Neuronal stem cell (in vitro differentiated cells): ENCODE results near the gene ASCL2.
"Not testable (repeated sequence)": the region's sequence is repeated elsewhere in the genome, so short reads cannot be mapped to it uniquely, and the experiment has no call there.

Experiments used
- DNase-seq: peaks from one replicate; pipeline ENCODE4 v3.0.0-alpha.2; 2013; ENCODE audit warnings: low spot score
- H2AFZ ChIP-seq: one replicate; pipeline ENCODE4 v1.6.1; 2013; ENCODE audit warnings: mild to moderate bottlenecking, low read length, inconsistent platforms
- H2AK5ac ChIP-seq: 2 replicates; pipeline ENCODE4 v1.6.1; 2013; ENCODE audit warnings: low read depth, mild to moderate bottlenecking, inconsistent platforms, low read length, moderate library complexity, mixed read lengths
- H2BK120ac ChIP-seq: 2 replicates; pipeline ENCODE4 v1.6.1; 2013; ENCODE audit warnings: low read depth, mild to moderate bottlenecking, inconsistent platforms, low read length, moderate library complexity, mixed read lengths
- H2BK12ac ChIP-seq: one replicate; pipeline ENCODE4 v1.6.1; 2013; ENCODE audit warnings: low read length, inconsistent platforms
- H2BK15ac ChIP-seq: 2 replicates; pipeline ENCODE4 v1.6.1; 2013; ENCODE audit warnings: mild to moderate bottlenecking, low read length, inconsistent platforms, mixed read lengths
- H2BK5ac ChIP-seq: one replicate; pipeline ENCODE4 v1.6.1; 2013; ENCODE audit warnings: inconsistent platforms, mild to moderate bottlenecking, low read length, moderate library complexity
- H3K14ac ChIP-seq: one replicate; pipeline ENCODE4 v1.6.1; 2013; ENCODE audit warnings: low read length, inconsistent platforms
- H3K18ac ChIP-seq: 2 replicates; pipeline ENCODE4 v1.6.1; 2013; ENCODE audit warnings: low read length, inconsistent platforms
- H3K23ac ChIP-seq: 2 replicates; pipeline ENCODE4 v1.6.1; 2013; ENCODE audit warnings: low read depth, mild to moderate bottlenecking, mixed read lengths, low read length, inconsistent platforms; ENCODE audit not compliant: poor library complexity
- H3K27ac ChIP-seq: replicated peaks from 3 replicates; pipeline ENCODE4 v1.5.1; 2013; ENCODE audit warnings: low read length, inconsistent platforms
- H3K27me3 ChIP-seq, 3 experiments: 2 replicates each; pipeline ENCODE4 v1.6.1; 2013; ENCODE audit warnings: low read length in 3 of 3, mild to moderate bottlenecking in 2 of 3, inconsistent platforms in 1 of 3, low read depth in 1 of 3, mixed read lengths in 1 of 3, moderate library complexity in 1 of 3; ENCODE audit not compliant: control insufficient read depth in 3 of 3, insufficient read depth in 3 of 3
- H3K36me3 ChIP-seq, 2 donors: replicated peaks in 1 of 2; 2 replicates each; pipeline ENCODE4 v1.6.1; 2013; ENCODE audit warnings: low read length in 2 of 2; ENCODE audit not compliant: control insufficient read depth in 2 of 2, insufficient read depth in 2 of 2
- H3K4ac ChIP-seq: 2 replicates; pipeline ENCODE4 v1.6.1; 2013; ENCODE audit warnings: inconsistent platforms, mild to moderate bottlenecking, low read length, moderate library complexity
- H3K4me1 ChIP-seq, 2 donors: 1 replicate in 1 of 2; 2 replicates in 1 of 2; pipeline ENCODE4 v1.6.1; 2013; ENCODE audit warnings: low read length in 2 of 2, low read depth in 1 of 2; ENCODE audit not compliant: control insufficient read depth in 2 of 2, insufficient read depth in 1 of 2
- H3K4me2 ChIP-seq: one replicate; pipeline ENCODE4 v1.6.1; 2013; ENCODE audit warnings: mild to moderate bottlenecking, low read length, inconsistent platforms; ENCODE audit not compliant: insufficient read depth, poor library complexity, severe bottlenecking
- H3K4me3 ChIP-seq, 2 donors: 2 replicates each; pipeline ENCODE4 v1.5.1; 2013; ENCODE audit warnings: low read length in 2 of 2, mild to moderate bottlenecking in 2 of 2, inconsistent platforms in 1 of 2, moderate library complexity in 1 of 2
- H3K79me1 ChIP-seq: one replicate; pipeline ENCODE4 v1.6.1; 2013; ENCODE audit warnings: low read depth, mild to moderate bottlenecking, inconsistent platforms, low read length, moderate library complexity
- H3K9ac ChIP-seq: one replicate; pipeline ENCODE4 v1.6.1; 2013; ENCODE audit warnings: mild to moderate bottlenecking, low read depth, low read length, inconsistent platforms; ENCODE audit not compliant: poor library complexity
- H3K9me3 ChIP-seq, 2 donors: replicated peaks in 1 of 2; 2 replicates each; pipeline versions ENCODE3 to v1.6.1; 2013; ENCODE audit warnings: low read length in 2 of 2, mild to moderate bottlenecking in 2 of 2, inconsistent platforms in 1 of 2, low read depth in 1 of 2, mixed read lengths in 1 of 2, moderate library complexity in 1 of 2; ENCODE audit not compliant: control insufficient read depth in 2 of 2, insufficient read depth in 1 of 2
- H4K8ac ChIP-seq: one replicate; pipeline ENCODE4 v1.6.1; 2013; ENCODE audit warnings: low read depth, mild to moderate bottlenecking, inconsistent platforms, low read length, moderate library complexity
- H4K91ac ChIP-seq: one replicate; pipeline ENCODE4 v1.6.1; 2013; ENCODE audit warnings: low read length, low read depth, mild to moderate bottlenecking, inconsistent platforms; ENCODE audit not compliant: poor library complexity
- WGBS, 2 donors: extraction: QIAGEN DNeasy Blood & Tissue Kit; methylation state at CpG; one replicate each; pipeline ENCODE4 v1.1.7; 2013; ENCODE audit warnings: missing lambda C conversion rate in 2 of 2, mixed read lengths in 1 of 2; ENCODE audit not compliant: insufficient read length in 2 of 2, insufficient replicate concordance in 1 of 2; ENCODE audit errors: extremely low coverage in 2 of 2; 5-methylcytosine and 5-hydroxymethylcytosine counted together

ASCL2 gene

GRCh38 chr11:2236381-2237134, 33.8 kb downstream of the ASCL2 start:
- H3K4me2 ChIP-seq, H3K36me3 ChIP-seq, H3K23ac ChIP-seq, H2AFZ ChIP-seq, H3K14ac ChIP-seq, H4K8ac ChIP-seq, H3K9me3 ChIP-seq, H3K4me1 ChIP-seq, H2AK5ac ChIP-seq, H3K27ac ChIP-seq, H2BK120ac ChIP-seq, H4K91ac ChIP-seq, H3K9ac ChIP-seq, H2BK12ac ChIP-seq, H3K4me3 ChIP-seq, H3K27me3 ChIP-seq, DNase-seq, H2BK5ac ChIP-seq, H2BK15ac ChIP-seq, H3K79me1 ChIP-seq, H3K4ac ChIP-seq, H3K18ac ChIP-seq: not testable (repeated sequence)
- no CpG with 5 or more reads among the region's 23 CpGs for WGBS, 2 donors

GRCh38 chr11:2235588-2236326, 34.6 kb downstream of the ASCL2 start:
- Histone ChIP-seq H3K4me1 (peaks cover 0 to 10% of the 10 kb centered on the region in 2 donors), H3K9ac (no peak overlapping the region), H2AK5ac (no peak overlapping the region), H3K27me3 (peaks cover 0 to 2% (median 0%) of the 10 kb centered on the region in 3 experiments), H2BK15ac (no peak overlapping the region), H3K14ac (no peak overlapping the region), H4K91ac (no peak overlapping the region), H2AFZ (peak overlapping the region; percentile 59), H2BK12ac (no peak overlapping the region), H3K4ac (no peak overlapping the region), H3K79me1 (no peaks in the 10 kb centered on the region), H3K27ac (no peak overlapping the region), H3K4me3 (no peak overlapping the region), H3K23ac (no peak overlapping the region), H3K18ac (no peak overlapping the region), H3K36me3 (no peaks in the 10 kb centered on the region), H2BK5ac (no peak overlapping the region), H3K9me3 (peaks cover 0 to 2% of the 10 kb centered on the region in 2 donors), H2BK120ac (no peak overlapping the region), H4K8ac (no peak overlapping the region), H3K4me2 (no peak overlapping the region)
- no peak for DNase-seq
- WGBS, 2 donors: no CpG with 5 or more reads among the region's 14 CpGs

GRCh38 chr11:2234963-2235362, 35.4 kb downstream of the ASCL2 start:
- peak overlapping the region; percentile 72 for H3K18ac ChIP-seq
- H3K9ac ChIP-seq: no peak overlapping the region
- peaks cover 0 to 2% of the 10 kb centered on the region in 2 donors for H3K9me3 ChIP-seq
- no peak overlapping the region for H2AK5ac ChIP-seq
- no peak overlapping the region for H3K14ac ChIP-seq
- no peak overlapping the region for H3K4me3 ChIP-seq
- WGBS, 2 donors: no CpG with 5 or more reads among the region's 10 CpGs
- peaks cover 0 to 2% (median 0%) of the 10 kb centered on the region in 3 experiments for H3K27me3 ChIP-seq
- no peak overlapping the region for H2BK15ac ChIP-seq
- no peak overlapping the region for H3K23ac ChIP-seq
- no peak for DNase-seq
- no peak overlapping the region for H3K4me2 ChIP-seq
- H2BK120ac ChIP-seq: no peak overlapping the region
- H2AFZ ChIP-seq: peak overlapping the region; percentile 59
- no peak overlapping the region for H3K4ac ChIP-seq
- peaks cover 0 to 10% of the 10 kb centered on the region in 2 donors for H3K4me1 ChIP-seq
- no peak overlapping the region for H3K27ac ChIP-seq
- no peak overlapping the region for H4K8ac ChIP-seq
- no peak overlapping the region for H4K91ac ChIP-seq
- peak overlapping the region; percentile 76 for H2BK12ac ChIP-seq
- H2BK5ac ChIP-seq: no peak overlapping the region
- no peaks in the 10 kb centered on the region for H3K36me3 ChIP-seq
- H3K79me1 ChIP-seq: no peaks in the 10 kb centered on the region
